NT2/D1 (cell line): ENCODE results near the gene LGALS3.

Experiments
- YY1 ChIP-seq: IDR thresholded peaks from 2 replicates; pipeline ENCODE4 v1.6.1; 2011; ENCODE audit not compliant: insufficient read length, insufficient read depth
- ZNF274 ChIP-seq: IDR thresholded peaks from 2 replicates; pipeline ENCODE4 v1.6.1; 2011; ENCODE audit warnings: mild to moderate bottlenecking, low read depth, low read length

- no peak for TF ChIP-seq ZNF274
- TF ChIP-seq YY1 = no peak
Observed at GRCh38 chr14:55084401-55085059, 44.5 kb upstream of the LGALS3 start.
